Stimulated activated CD8-positive, alpha-beta memory T cell treated with anti-CD3 and anti-CD28 coated beads, Interleukin-15, amount 100 ng/mL, for 48 hours (primary cell): ENCODE results near the gene ATP10A.
A peak's percentile ranks its signal among the peaks of the same experiment; 100 is the strongest.

Source experiments
- DNase-seq, 2 donors: peaks; one replicate each; pipeline ENCODE4 v3.0.0-alpha.2; 2020; ENCODE audit warnings: low read depth in 2 of 2

ATP10A gene

DNA sequence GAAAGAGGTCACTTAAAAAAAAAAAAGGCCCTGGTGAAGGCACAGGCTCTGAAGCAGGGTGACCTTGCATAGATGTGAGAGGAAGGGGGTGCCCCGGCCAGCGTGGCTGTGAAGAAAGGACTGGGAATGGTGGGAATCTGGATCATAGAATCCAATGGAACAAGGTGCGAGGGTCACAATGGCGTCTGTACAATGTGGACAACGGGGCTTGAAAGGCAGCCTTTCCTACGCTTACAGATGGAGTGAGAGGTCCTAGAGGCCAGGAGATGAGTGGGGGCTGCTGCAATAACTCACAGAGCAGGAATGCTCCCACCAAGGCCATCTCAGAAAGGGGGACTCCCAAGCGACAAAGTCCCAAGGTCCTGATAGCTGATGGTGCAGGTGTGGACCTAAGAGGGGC is 162.2 kb downstream of the ATP10A start:
- DNase-seq, result no peak

DNA sequence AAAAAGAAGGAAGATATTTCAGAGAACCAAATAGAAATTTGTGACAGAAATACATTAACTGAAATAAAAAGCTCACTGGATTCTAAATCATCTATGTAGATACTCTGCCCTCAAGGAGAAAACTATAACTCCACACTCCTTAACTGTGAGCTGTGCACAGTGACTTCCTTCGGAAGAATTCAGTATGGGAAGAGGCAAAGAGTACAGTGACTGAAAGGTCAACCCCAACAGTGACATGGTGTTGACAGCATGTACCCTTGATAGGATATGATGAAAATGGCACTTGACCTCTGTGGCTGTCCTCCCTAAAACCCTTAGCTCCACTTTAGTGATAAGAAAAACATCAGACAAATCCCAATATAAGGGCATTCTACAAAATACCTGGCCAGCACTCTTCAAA is 165.5 kb downstream of the ATP10A start:
- DNase-seq, result no peak

DNA sequence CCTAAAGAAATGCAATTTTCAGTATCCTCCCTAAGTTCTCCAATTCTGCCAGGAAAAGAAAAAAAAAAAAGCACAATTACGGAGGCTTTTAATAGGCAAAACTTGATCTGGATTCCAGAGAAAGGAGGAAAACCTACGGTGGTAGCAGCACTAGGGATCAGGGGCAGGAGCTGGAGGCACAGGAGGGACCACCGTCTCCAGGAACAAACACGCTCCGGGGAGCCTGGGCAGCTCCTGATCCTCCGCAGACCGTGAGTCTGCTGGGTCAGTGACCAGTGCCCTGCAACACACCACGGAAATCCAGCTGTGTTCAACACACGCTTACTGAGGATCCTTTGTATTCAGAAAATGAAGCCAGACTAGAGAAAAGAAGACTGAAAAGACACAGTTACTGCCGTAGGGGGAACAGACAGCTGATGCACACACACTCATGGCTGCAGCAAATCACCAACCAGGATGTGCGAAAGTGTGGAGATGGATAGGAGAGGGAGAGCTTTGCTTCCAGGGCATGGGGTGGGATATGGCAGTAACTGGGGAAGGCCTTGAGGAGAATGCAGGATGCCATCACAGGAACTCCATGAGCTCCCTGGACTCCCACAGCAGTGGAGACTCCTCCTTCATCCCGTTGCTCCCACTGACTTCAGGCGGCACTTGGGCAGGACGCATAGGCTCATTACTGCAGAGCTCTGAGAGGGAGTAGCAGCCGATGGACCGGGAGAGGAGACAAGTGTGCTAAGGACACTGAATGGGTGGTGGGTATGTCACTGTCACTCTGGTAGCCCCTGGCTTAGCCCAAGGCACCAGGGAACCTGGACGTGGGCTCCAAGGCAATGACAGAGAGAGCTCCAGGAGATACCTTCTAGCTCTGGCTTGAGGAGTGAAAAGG is 167.0 kb downstream of the ATP10A start:
- no peak for DNase-seq

DNA sequence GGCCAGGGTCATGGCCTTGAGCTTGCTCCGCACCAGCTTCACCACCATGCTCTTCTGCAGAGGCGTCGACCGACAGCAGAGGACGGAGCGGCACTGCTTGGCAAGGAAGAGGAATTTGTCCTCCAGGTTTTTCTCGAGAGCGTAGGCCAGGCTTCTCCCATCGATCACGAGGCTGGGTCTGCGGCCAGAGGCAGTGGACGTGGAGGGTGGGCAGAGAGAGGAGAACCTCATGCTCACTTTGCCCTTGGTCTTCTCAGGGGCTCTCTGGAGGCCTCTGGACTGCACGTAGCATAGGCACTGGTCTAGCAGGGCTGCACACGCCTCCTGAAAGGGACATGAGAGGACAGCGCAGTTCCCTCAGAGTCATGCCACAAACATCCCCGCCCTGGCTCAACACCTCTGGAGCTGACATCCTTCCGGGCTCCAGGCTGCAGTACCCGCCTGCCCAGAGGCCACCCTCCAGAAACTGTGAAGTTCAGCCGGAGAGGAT is 168.3 kb downstream of the ATP10A start:
- DNase-seq, result no peak

DNA sequence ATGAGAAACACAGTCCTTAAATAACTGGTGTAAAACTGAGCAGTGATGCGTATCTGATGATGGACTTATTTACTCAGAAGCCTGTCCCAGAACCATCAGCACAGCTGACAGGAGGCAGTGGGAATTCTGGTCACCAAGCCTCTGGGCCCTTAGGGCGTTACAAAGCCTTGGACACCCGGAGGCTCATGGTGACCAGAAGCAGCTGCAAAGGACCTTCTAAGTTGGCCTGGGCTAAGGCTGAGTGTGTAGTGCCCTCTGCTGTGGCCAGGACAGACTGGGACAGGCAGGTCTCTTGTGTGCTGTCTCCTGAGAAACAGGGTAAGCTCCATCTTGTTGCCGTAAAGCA is 168.9 kb downstream of the ATP10A start:
- DNase-seq, result no peak

DNA sequence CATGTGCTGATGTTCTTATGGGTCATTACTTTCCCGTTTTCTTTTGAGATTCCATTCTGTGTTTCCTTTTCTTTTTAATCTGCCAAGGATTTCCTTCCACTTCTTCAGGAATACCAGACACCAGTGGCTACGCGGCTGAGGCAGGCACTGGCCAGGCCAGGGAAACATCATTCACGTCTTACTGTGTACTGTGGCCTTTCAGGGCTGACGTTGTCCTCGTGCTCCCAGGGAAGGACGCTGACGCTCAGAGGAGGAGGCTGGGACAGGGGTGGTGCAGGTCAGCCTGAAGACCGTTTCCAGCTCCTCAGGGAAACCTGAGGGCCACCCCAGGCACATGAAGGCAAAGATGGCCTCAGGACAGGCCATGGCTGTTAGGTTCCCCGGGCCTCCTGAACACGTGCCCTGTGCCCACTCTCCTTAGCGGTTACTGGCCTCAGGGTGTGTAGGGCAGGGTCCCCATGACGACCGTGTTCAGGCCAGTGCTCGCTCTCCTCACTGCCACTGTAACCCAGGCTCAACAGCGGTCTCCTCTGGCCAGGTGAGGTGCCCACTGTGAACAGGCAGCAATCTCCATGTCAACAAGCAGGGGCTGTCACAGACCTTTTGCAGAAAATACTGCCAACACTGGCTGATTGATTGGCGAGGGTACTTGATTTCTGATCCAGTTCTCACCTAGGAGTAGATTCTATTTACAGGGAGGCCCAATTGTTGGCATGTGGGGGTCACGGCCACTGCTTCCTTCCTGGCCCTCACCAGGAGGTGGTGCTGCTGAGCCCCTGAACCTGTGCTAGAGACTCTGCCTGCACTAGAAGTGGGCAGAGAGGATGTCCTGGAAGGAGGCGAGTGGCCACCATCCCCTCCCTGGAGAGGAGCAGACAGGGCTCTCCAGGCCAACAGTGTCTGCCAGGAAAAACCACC is 169.5 kb downstream of the ATP10A start:
- peak in 1 of 2 donors; percentile 7 for DNase-seq

DNA sequence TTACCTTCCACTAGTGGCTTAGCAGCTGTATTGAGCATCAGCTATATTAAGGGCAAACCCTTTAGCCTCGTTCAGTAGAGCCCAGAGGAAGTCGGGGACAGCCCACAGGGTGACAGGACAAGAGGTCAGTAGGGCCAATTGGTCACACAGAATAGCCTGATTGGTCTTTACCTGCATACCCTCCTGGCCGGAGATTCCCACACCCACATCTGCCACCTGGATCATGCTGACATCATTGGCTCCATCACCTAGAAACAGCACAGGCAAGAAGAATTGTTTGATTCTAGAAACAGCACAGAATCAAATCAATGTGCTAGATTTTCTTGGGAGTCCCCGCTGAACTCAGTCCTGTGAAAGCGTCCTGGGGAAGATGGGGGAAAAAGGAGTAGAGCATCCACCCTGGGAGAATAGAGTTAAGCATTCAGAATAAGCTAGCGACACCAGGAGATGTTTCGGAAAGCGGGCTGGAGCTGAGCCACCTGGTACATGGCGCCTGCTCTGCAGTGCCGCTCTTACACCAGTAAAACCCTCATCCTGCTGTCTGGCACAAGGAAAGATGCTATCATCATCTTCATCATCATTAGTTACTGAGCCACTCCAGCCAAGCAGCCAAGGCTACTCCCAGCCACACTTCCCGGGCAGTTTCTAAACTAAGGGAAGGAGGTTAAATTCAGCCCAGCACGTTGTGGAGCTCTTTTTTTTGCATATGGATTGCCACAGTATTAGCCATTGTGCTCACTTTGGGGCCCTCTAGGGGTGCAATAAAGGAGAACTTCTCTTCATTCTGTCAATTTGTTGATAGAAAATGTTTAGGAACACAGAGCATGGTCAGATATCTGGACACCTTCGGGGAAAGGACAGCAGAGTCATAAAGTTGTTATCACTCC is 171.3 kb downstream of the ATP10A start:
- DNase-seq, result no peak

DNA sequence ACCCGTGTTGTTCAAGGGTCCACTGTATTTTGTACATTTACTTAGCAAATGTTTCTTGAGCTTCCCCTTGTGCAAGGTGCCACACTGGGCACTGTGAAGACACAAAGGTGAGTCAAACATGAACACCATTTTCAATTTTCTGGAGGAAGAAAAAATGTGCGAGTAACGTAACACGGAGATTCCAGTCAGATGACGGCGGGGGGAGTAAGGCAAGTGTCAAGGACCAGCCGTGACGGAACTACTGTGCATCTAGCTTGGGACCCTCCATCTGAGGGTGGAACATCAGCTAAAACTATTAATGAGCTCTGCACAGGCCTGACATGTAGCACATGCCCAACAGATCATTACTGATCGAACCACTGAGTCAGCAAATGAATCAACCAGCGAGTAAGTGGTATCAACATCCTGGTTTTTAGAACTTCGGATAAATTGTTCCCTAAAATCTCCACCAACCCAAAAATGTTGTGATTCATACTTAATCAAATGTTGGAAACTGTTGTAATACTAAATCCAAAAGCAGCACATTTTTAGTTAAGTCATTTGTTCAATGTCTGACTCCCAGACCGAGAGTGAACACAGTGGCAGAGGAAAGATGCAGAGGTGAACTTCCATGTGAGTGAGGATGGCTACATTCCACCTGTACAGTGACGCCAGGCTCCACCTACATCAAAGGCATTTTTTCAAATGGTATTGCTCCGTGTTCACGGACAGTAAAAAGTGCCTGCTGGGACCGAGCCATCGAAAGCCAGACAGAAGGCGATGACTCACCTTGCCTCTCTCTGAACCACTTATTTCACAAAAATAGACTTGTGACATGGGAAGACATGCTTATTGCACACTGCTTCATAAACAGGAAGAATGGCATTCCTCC is 172.2 kb downstream of the ATP10A start:
- DNase-seq, result no peak

DNA sequence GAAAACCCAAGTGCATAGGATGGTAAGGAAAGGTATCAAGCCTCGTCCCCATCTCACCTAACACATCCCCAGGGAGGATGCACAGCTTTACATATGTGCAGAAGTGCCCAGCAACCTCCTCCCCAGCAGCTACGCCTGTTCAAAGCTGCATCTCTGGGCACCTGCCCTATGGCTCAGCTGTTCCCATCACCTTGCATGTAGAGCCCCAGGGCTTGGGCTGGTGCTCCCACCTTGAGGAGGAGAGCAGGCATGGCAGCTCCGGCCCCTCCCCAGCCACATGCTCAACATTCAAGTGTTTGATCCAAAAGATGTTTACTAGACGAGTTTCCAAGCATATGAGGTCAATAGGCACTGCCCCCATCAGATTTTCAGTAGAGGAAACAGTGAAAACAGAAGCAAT is 173.5 kb downstream of the ATP10A start:
- no peak for DNase-seq

DNA sequence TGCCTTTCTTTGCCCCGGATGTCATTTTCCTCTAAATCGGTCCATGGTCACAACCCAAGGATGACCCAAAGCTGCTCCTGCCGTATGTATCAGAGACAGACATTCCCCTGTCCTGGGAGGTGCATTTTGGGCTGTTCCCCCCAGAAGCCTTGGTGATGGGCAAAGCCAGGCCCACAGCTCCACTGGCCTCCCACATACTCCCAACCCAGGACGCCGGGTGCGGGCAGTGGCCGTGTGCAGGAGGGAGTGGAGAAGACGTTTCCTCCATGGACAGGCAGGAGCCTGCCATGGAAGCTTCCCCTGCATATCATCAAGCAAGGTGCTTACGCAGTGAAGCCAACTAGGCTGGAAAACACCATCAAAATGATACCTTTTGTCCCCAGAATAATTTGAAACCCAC is 175.0 kb downstream of the ATP10A start:
- DNase-seq, result no peak

DNA sequence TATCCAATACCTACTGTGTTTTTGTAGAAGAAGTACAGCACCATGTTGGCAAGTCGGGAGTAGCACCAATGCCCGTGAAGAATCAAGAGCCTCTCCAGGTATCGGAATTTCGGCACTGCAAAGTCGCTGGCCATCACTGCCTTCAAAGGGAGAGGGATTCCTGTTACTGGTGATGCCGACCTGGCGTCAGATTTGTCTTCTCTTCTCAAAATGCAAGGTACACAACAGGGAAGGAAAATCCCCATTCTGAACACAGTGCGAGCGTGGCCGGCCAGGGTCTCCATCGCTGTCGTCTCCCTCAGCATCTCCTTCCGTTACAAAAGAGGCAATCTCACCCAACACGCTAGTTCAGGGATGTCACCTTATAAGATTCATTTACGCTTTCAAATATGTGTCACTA is 175.4 kb downstream of the ATP10A start:
- DNase-seq, result no peak

DNA sequence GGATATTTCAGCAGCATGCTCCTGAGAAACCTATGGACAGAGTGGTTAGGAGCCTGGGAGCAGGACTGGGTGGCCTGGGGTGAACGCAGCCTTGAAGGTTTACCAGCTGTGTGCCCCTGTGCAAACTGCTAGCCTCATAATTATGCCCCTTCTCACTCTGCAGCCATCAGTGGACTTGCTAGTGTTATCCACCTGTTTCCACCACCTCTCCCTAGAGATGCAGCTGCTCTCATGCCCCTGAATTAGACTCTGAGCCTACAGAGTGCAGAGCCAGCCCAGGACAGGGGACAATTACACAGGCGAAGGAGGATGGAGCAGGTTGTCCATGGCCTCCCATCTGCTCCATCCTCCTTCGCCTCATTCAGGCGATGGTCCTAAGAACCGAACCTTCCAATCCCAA is 175.9 kb downstream of the ATP10A start:
- no peak for DNase-seq

DNA sequence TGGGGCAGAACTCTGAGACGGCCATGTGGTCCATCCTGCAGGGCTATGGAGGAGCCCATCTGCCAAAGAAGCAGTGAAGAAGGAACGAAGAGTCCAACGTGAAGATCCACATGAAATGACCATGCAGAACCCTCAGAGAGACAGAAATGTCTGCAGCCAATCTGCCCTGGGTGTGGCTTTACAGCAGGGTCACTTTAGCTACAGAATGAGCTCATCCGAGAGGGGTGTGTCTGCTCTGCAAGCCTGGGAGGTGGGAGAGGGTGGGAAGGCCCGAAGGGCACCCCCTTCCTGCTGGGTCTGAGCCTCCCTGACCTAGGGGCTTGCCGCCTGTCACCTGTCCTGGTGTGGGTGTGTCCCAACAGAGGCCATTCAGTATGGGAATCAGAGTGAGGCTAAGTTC is 176.3 kb downstream of the ATP10A start:
- DNase-seq, result no peak

DNA sequence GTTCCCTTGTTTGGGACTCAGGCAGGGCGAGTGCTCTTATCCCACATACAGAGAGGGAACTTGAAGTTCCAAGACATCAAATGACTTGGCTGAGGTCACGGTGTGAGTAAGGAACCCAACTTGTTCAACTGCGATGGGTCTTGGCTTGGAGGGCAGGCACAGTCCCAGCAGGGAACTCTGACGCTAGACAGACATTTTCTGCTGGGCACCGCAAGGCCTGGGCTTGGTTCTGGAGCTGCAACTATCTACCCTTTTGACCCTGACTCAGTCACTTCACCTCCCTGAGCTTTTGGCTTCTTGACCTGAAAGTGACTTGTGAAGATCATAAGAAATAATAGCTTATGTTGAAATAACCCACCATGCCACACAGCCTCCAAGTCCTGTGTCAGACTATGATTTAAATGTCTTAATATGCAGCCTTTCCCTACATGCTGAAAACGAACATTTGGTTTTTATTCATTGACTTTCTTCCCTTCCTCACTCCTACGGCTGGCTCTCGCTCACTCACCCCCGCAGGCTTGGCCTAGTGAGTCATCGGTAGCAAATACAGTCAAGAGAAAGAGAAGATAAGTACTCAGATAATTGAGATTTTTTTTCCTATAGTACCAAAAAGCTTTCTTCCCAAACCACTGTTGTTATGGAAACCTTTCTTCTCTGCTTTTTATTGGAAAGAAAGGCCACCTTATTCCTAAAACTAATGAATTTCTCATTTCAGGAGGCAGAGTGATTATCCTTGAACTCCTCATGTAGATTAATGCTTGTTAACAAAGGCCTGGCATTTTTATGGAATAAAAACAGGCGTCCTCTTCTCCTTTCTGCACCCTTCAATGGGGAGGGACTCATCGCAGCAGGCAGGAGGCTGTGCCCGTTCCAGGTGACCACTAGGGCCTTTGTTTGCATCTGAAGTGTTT is 178.4 kb downstream of the ATP10A start:
- DNase-seq, result no peak

DNA sequence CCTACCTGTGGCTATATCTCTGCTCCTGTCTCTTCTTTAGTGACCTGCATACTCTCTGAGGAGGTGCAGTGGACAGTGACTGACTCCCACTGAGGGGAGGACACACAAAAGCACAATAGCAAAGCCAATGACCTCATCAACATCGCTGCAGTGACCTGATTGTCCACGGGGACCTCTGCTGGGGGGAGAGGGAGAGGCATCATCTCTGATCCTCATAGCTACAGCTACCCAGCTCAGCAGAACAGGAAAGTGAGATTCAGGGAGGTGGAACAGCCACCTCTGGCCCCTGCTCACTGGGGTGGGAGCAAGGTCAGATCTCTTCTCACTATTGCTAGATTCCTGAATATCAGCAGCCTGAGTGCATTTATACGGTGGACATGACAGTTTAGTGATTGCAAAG is 179.2 kb downstream of the ATP10A start:
- no peak for DNase-seq

DNA sequence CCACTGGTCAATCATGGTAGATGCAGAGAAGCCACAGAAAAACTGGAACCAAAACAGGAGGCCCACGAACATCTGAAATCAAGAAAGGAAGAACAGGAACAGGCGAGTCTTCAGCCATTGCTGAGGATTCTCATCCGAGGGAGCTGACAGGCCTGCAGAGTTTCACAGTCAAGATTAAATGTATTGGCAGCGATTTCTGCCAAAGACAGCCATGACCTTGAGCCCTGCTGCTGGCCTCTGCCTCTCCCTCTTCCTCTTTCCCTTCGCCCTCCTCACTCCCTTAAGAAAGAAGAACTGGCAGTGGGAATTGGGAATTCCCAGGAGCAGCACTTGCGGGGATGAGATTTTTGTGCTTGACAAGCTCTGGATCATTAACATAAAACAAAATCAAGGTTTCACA is 179.7 kb downstream of the ATP10A start:
- no peak for DNase-seq

DNA sequence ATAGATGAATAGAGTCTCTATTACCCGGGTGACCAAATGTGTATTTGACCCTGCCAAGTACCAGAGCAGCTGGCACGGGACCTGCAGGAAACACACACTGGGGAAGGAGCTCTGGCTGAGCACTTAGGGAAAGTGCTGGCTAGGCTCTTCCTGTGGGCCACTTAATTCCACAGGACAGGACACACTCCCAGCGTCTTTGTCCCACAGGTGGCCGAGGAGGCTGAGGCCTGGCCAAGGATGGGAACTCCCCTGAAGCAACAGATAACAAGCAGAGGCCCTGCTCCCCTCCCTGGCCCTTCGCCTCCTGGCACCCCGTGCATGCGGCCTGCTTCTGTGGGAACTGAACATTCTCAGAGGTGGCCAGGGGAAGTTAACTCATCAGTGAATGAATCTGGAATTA is 180.8 kb downstream of the ATP10A start:
- DNase-seq, result no peak

DNA sequence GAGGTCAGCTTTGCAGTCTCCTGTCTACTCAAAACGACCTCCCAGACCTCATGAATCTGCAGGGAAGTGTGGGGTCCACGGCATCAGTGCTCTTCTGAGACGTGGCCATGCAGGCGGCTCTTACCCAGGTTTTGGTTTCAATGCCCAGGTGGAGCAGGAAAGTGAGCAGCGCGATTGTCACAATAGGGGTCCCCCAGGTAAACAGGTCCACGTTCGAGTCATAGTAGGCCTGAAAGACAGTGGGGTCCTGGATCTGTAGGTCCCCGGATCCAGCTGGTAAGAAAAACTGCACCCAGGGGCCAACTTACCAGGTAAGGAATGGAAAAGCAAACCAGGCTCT is 182.5 kb downstream of the ATP10A start:
- no peak for DNase-seq

DNA sequence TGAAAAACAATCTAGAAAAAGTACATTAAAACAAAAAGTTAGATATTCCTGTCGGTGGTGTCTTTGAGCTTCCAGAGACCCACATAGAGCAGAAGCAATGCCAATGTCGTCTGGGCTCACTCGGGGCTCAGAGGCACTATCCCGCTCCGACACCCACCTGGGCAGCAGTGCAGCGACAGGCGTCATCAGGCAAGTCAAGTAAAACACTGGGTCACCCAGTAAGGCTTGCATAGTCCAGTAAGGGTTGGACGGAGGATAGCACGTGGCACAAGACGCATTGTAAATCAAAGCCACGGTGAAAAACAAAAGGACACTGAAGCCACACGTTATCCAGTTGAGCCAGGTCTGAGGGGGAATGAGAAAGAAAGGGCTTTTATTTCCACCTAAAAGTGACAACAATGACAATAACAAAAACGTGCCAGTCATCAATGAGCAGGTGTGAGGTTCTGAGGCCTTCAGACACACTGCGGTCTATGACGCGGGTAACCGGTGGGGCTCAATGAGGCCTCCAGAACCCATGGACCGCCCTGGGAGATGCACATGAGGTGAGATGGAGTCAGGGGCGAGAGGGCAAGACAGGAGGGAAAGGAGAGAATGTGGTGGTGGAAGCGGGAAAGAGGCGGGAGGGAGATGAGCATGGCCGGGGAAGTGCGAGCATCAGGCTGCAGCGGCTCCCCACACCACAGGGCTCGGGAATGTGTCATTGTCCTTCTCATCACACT is 183.0 kb downstream of the ATP10A start:
- no peak for DNase-seq
